T1000 (cell line): Measurements from ENCODE around the gene TNFAIP8L1.

Experiments used
- DNase-seq: peaks from one replicate; lab custom pipeline; 2025; ENCODE audit warnings: mixed read lengths; lab: John Stamatoyannopoulos, UW

The TNFAIP8L1 gene

DNA sequence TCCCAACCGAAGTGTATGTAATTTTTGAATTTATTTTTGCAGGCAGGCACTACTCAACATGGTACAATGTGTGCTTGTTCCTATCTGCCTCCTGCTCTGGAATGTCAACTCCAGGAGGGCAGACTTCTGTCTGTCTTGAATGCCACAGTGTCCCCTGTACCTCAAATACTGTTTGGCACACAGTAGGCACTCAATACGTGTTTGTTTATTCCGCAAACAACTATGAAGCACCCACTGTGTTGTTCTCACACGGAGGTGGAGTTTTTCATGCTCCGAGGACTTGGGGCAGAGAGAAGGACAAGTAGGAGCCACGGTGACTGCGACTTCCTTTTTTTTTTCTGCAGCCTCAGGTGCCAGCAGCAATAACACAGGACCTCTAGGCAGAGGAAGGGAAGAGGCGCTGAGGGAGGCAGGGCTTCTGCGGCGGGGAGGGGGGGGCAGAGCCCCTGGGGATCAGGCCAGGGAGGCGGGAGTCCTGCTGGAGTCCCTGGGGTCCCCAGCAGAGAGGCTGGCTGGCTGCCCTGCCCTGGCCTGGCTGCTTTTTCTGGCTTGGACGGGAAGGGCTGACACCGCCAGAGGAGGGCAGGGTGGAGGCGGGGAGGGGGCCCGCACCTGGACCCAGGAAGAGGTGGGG, 29.3 kb upstream of the TNFAIP8L1 start:
- peak; percentile 3 for DNase-seq

DNA sequence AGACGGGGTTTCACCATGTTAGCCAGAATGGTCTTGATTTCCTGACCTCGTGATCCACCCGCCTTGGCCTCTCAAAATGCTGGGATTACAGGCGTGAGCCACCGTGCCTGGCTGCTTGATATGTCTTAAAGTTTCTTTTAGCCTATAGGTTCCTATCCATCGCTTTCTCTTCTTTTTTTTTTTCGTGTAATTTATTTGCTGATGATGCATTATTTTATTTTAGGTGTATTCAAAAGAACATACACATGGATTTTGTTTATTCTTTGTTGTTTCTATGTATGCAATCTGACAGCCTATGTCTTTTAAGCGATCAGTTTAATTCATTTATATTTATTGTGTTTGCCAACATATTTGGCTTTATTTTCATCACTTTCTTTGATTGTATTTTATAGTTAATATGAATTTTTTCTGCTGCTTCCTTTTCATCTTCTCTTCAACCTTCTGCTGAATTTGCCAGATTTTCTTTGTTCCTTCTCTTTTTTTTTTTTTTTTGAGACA, 26.0 kb upstream of the TNFAIP8L1 start:
- DNase-seq = no peak

DNA sequence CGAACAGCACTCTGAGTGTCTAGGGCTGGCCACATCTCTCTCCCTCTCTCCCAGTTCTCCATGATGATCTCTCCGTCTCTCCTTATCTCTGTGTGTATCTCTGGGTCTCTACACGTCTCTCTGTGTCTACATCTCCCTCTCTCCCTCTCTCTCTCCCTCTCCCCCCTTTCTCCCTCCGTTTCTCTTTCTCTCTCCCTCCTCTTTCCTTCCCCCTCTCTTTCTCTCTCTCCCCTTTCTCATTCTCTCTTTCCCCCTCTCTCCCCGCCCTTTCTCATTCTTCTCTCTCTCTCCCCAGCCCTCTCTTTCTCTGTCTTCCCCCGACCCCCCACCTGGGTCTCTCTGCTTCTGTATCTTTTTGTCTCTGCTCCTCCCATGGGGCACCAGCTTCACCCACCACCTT, 21.3 kb upstream of the TNFAIP8L1 start:
- no peak for DNase-seq

DNA sequence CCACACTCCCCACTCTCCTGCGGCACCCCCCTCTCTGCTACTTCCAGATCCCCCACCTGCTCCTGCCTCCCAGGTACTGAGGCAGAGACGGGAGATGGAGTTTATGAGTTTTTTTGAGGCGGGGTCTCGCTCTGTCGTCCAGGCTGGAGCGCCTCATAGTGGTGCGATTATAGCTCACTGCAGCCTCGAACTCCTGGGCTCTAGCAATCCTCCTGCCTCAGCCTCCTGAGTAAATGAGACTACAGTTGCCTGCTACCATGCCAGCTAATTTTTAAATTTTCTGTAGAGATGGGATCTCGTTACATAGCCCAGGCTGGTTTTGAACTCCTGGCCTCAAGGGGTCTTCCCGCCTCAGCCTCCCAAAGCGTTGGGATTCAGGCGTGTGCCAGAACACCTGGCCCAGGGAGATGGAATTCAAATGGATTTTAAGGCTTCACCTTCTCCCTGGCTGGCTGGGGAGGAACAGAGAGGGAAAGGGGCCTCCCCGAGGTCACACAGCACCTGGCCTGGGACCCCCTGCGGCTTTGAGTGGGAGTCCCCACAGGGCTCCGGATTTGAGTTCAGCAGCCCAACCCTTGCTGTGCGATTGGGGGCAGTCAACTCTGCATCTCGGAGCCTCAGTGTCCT, 19.5 kb upstream of the TNFAIP8L1 start:
- no peak for DNase-seq

DNA sequence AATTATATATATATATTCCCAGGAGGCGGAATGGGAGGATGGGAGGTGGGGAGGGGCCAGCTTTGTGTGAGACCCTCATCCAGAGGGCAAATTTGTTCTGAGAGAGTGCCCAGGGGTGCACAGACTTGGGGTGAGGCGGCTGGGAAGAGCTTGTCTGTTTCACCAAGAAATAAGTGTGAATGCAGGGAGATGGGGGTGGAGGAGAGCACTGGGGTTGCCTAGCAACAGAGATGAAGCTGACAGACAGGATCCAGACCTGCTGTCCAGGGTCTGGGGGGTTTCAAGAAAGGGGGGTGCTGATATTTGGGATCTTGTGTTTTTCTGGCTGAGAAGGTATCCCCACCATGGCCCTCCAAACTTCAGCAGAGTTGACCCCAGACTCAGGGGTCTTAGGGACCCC, 18.6 kb upstream of the TNFAIP8L1 start:
- no peak for DNase-seq

DNA sequence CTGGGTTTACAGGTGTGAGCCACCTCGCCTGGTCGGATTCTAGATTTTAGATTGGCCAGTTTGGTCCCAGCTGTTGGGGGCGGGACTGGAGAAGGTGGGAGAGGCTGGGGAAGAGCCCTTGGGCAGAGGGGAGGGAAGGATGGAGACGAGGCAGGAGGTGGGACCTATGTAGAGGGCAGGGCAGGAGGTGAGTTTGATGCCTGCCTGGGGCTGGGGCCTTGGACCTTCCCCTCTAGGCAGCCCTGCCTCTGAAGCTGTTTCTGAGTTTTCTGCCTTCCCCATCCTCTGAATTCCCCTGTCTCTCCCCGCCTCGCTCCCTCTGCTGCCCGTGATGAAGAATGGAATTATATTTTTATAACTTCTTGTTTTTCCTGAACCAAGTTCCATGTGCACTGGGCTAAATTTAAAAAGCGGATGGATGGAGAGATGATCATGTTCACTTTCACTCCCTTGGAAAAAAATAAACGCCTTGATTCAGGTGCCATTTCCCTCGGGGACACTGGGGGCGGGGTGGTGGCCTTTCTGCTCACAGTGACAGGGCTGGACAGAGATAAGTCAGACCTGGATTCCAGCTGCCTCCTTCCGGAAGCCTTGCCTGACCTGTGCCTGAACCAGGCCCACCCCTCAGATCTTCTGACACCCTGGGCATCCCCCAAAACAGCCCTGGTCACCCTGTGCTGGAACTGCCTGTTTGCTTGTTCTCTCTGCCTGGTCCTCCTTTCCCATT, 16.5 kb upstream of the TNFAIP8L1 start:
- DNase-seq = no peak

DNA sequence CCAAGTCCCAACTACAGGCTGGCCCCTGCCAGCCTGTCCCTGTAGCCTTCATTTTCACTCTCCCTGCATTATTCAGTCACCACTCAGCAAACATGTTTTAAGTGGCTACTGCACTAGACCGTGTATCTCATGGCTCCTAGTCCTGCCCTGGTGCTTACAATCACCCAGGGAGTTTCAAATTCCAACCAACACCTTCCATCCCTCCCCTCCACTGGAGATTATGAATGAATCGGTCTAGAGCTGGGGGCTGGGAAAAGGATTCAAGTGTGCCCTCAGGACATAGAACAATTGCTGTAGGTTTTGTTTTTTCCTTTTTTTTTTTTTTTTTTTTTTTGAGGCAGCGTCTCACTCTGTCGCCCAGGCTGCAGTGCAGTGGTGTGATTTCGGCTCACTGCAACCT, 15.0 kb upstream of the TNFAIP8L1 start:
- no peak for DNase-seq

- no peak for DNase-seq
These were observed 14.5 kb upstream of the TNFAIP8L1 start for GRCh38 chr19:4624733-4625362.

DNA sequence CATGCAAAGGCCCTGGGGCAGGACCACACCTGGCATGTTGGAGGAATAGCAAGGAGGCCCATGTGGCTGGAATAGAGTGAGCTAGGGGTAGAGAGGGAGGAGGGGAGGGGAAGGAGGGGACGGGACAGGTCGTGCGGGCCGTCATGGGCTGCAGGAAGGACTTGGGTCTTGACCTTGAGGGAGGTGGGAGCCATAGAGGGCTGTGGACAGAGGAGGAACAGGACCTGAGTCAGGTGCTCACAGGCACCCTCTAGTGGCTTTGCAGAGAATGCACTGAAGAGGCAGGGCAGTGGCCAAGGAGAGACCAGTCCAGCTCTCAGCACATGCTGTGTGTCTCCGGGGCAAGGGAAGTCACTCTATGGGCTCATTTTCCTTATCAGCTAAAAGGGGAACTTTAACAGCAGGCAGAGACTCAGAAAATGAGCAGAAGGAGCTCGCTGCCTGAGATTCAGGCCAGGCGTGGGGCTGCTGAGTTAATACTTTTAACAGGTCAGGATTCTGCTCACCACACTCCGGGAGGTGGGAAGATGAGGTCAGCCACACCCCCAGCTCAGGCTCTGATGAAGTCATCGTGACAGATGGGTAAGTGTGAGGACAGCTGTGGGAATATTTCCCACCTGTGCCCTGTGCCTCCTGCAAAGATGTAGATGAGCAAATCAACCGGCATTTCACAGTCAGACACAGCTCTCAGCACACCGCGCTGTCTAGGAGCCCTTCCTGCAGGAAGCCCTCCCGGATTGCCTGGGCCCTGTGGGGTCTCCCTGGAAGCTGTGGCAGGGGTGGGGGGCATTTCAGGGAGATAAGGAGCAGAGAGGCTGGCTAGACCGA, 6.0 kb upstream of the TNFAIP8L1 start:
- DNase-seq = peak; percentile 51

GRCh38 chr19:4635754-4636116, 3.6 kb upstream of the TNFAIP8L1 start:
- DNase-seq = no peak

DNA sequence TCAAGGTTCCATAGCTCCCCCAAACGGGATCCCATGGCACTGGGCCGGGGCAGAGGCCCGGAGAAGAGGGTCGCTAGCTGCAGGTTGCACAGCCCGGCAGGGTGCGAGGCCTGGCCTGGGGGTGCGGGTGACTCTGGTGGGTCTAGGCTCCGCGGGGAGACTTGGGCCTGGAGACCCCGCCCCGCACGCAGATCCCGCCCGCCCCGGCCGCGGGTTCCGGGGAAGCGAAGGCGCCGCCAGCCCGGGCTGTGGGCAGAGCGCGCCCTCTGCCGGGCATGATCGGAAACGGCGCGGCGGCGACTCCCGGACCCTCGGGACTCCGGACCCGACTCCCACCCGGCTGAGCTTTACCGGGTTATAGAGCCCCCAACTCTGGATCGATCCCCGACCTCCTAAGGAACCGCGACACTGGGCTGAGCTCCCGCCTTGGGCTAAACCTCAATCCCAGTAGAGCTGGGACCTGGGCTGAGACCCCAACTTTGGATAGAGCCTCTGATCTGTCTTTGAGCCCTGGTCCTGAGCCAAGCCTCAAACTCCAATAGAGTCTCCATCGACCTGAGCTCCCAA, 3.1 kb upstream of the TNFAIP8L1 start:
- peak; percentile 40 for DNase-seq

DNA sequence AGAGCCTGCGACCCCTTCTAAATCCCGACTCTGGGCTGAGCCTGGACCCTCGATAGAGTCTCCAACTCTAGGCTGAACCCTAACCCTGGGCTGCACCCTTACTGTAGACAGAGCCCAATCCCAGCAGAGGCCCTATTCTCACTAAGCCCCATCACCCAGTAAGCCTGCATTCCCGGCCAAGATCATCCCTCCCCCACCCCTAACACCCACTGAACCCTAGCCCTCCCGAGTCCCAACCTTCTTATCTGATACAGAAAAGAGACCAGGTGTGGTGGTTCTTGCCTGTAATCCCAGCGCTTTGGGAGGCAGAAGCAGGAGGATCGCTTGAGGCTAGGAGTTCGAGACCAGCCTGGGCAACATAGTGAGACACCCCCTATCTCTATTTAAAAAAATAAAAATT, 2.6 kb upstream of the TNFAIP8L1 start:
- DNase-seq = no peak

- DNase-seq = no peak
These were observed 999 bp upstream of the TNFAIP8L1 start for GRCh38 chr19:4638317-4638716.

DNA sequence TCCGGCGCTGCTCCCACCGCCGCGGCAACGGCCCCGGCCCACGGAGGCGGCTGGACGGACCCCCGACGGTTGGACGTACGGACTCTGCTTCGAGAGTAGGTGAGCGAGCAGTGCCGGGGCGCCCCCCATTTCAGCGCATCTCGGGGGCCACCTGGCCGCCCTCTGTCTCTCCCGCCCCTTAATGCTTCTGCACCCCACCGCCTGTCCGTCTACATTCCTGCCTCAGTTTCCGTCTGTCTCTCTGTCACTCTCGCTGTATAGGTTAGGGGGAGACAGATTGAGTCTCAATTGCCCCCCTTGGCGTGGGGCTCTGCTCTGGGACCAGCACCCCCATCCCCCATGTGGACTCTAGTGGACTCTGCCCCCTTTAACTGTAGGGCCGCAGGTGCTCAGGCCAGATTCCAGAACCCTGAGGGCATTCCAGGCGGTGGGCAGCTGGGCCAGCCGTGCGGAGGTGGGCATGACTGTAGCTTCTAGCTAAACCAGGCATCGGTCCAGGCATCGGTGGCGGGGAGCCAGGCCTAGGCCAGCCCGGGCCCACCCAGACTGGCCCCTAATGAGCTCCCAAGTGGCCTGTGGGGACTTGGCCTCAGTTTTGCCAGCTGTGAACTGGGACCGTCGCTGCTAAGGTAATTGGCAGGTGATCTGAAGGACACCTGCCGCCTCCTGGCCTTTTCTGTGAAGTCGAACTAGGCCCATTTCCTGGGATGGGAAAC, 373 bp downstream of the TNFAIP8L1 start:
- peak; percentile 18 for DNase-seq

DNA sequence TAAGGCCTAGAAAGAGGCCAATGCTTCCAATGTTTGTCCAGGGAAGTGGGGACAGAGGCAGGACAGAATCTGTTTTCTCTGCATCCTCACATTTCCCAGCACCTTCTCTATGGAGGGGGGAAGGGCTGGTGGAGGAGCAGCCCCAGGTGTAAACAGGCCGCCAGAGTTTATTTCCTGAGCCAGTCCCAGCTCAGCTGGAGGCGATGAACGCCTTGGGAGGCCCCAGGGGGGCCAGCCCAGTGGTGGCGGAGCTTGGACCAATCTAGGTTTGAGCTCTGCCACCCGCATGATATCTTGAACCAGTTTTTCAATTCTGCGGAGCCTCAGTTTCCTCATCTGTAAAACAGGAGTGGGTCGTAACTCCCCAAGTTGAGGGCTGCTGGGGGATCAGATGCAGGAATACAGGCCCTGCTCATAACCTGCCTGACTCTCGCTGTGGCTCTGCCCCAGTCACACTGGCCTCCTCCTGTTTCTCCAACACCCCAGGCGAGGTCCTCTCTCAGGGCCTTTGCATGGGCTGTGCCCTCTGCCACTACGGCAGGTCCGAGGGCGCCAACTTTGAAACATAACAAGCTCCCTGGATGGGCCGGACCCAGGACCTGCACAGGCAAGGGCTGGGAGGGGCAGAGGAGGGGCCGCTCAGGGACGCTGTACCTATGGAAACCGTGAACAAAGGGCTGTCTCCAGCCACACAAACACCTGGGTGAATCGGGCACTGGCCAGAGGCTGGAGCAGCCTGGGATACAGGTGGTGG, 1.1 kb downstream of the TNFAIP8L1 start:
- no peak for DNase-seq

DNA sequence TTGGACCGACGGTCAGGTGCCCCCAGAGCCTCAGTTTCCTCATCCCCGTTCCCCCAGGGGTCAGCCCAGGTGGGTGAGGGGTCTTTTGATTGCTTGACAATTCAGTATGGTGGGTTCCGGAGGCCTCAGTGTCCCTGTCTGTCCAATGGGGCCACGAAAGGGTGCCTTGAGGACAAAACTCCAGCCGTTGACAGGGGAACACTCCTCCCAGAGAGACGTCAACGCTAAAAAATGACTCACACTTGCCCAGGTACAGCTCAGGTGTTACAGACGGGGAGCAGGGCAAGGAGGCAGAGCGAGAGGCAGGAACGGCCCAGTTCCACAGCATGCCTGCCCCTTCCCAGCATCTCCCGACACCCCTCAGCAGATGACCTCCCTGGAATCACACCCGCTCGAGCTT, 1.8 kb downstream of the TNFAIP8L1 start:
- no peak for DNase-seq

- DNase-seq = no peak
These were observed 3.3 kb downstream of the TNFAIP8L1 start for GRCh38 chr19:4642625-4643024.

DNA sequence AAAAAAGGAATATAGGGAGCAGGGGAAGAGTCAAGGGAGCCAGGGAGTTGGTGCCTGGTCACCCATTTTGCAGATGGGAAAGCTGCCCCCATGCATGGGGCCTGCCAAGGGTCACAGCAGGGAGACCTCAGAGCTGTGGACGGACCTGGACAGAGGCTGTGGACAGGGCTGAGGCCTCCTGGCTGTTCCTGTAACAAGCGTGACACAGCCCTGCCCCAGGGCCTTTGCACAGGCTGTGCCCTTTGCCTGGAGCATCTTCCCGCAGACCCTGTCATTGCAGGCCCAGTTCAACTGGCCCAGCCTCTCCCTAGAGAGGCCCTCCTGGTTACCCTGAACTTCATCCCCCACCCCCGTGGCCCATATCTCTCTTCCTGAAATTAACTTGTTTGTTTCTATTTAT, 6.4 kb downstream of the TNFAIP8L1 start:
- DNase-seq = no peak

DNA sequence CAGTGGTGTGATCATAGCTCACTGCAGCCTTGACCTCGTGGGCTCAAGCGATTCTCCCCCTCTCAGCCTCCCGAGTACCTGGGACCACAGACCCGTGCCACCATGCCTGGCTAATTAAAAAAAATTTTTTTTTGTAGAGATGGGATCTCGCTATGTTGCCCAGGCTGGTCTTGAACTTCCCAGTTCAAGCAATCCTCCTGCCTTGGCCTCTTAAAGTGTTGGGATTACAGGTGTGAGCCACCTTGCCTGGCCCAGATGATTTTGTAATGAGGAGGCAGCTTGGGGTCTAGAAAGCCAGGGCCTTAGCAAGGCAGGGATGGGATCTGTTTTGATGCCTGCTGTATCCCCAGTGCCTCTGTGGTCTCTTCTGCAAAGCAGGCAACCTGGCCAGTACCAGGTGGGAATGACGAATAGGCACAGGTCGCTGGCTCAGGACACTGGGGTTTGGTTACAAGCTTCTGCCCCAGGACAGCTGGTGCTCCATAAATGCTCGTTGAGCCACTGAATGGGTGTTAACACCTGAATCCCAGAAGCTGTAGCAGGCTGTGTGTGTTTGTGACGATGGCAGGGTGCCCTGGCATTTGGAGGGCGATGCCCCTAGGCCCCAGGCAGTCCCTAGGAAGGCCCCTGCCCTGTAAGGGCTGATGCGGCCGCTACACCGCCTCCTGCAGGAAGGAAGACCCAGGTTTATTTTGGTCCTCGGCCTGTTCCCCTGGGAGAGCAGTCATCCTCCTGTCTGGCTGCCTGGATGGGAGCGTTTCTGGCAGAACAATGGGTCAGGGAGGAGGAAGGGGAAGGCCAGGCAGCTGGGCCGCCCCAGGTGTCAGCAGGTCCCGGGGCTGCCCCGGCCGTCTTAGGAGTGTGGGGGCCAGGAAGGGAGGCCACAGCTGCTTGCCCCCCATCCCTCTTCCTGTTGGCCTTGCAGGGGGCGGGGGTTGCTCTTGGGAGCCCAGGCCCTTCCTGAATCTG, 8.6 kb downstream of the TNFAIP8L1 start:
- DNase-seq = no peak
